ENCODE data around the gene CD4. TPM values are rescaled to one million over a fixed set of nuclear protein-coding genes. Genes with fewer than 3 reads are reported as not detected.
"Not testable (repeated sequence)": the region's sequence is repeated elsewhere in the genome, so short reads cannot be mapped to it uniquely, and the experiment has no call there.

Gene CD4
- total RNA-seq, 2 experiments from 2014 or later = not detected

DNA sequence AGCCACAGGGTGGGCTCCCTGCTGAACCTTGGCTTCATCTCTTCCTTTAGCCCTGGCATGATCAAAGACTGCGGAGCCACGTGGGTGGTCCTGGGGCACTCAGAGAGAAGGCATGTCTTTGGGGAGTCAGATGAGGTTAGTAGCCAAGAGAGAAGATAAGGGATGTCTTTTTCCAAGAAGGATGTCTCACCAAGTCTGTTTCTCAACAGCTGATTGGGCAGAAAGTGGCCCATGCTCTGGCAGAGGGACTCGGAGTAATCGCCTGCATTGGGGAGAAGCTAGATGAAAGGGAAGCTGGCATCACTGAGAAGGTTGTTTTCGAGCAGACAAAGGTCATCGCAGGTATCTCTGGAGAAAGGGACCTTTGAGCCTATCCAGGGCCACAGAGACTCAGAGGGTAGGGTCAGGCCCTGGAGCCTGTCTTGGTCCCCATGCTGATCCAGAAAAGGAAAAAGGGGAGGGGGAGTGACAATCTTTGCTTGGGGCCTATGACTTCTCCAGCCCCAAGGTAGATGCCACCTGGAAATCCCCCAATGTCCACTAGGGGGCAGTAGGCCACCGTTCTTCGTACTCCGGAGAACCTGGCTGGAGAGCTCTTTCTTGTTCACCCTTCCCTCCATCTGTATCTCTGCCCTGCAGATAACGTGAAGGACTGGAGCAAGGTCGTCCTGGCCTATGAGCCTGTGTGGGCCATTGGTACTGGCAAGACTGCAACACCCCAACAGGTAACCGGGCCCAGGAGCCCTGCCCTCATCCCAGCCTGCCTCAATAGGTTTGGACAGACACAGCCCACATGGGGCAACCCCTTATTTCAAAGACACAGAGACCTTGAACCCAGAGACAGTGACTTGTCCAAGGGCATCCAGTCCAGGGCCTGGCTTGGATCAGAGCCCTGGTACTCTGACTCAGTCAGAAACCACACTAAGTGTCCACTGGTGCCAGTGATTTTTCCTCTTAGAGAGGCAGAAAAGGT lies 80.0 kb downstream of the CD4 start:
- peaks cover 53% of the 10 kb centered on the region for H3K4me1 ChIP-seq (ENCODE audit: insufficient read depth, low read length, poor library complexity, severe bottlenecking)

GRCh38 chr12:6870304-6870703 lies 81.0 kb downstream of the CD4 start:
- H2AFZ ChIP-seq (ENCODE audit: low read length); H3K9me3 ChIP-seq (ENCODE audit: low read length); DNase-seq (ENCODE audit: low spot score); H3K4me3 ChIP-seq (ENCODE audit: low read depth, low read length, poor library complexity, severe bottlenecking); H3K9me2 ChIP-seq (ENCODE audit: insufficient read depth, low read length); CTCF ChIA-PET (ENCODE audit: unreplicated experiment): not testable (repeated sequence)
- Histone ChIP-seq H3K4me1 (ENCODE audit: insufficient read depth, low read length, poor library complexity, severe bottlenecking) (peaks cover 59% of the 10 kb centered on the region), H3K4me2 (ENCODE audit: low read length) (peak overlapping the region; percentile 100; the same call in 1 of the 2 replicates), H3K79me2 (ENCODE audit: insufficient read depth, low read depth, low read length) (peaks cover 22% of the 10 kb centered on the region; the same call in 1 of the 2 replicates), H3K27ac (ENCODE audit: low read depth, low read length, poor library complexity, severe bottlenecking) (peak overlapping the region; percentile 60), H4K20me1 (ENCODE audit: insufficient read depth, low read length) (0 out of 2 replicates have a peak, but pooled peaks cover 10% of the 10 kb centered on the region), H3K36me3 (ENCODE audit: insufficient read depth, low read length) (peaks cover 54% of the 10 kb centered on the region)
- intact Hi-C loops (cut with micrococcal nuclease; ENCODE audit: unreplicated experiment) = loop anchor here (5.0 kb wide), 3 partner anchors 92 to 322 kb away; partner anchors contain the start of gene C1RL
- POLR2A ChIA-PET = interaction anchor here (0.6 to 2.0 kb wide), 3 partner anchors 12 to 209 kb away, joined by 3 to 7 read pairs (median 4); no protein-coding TSS in a partner anchor
- BruUV-seq (replicated peaks) = TSS peak; percentile 89

More for the DNA sequence above, 80.0 kb downstream of the CD4 start:
- Histone ChIP-seq H3K9me3 (ENCODE audit: low read length) (no peaks in the 10 kb centered on the region), H3K4me3 (ENCODE audit: low read depth, low read length, poor library complexity, severe bottlenecking) (peak overlapping the region; percentile 93), H3K4me2 (ENCODE audit: low read length) (peak overlapping the region; percentile 100), H4K20me1 (ENCODE audit: insufficient read depth, low read length) (0 out of 2 replicates have a peak, but pooled peaks cover 10% of the 10 kb centered on the region), H2AFZ (ENCODE audit: low read length) (no peak overlapping the region), H3K36me3 (ENCODE audit: insufficient read depth, low read length) (peaks cover 62% of the 10 kb centered on the region), H3K79me2 (ENCODE audit: insufficient read depth, low read depth, low read length) (peaks cover 18% of the 10 kb centered on the region; the same call in 1 of the 2 replicates), H3K9me2 (ENCODE audit: insufficient read depth, low read length) (no peaks in the 10 kb centered on the region), H3K27ac (ENCODE audit: low read depth, low read length, poor library complexity, severe bottlenecking) (peak overlapping the region; percentile 66)
- intact Hi-C loops (cut with micrococcal nuclease; ENCODE audit: unreplicated experiment) = loop anchor here (2.0 to 5.0 kb wide), 5 partner anchors 55 to 323 kb away; partner anchors contain the start of genes C1R and C1RL
- BruUV-seq (replicated peaks) = no TSS peak
- DNase-seq (ENCODE audit: low spot score) = peak; percentile 85
- TF ChIP-seq CTCF (conservative IDR thresholded peaks at IDR 0.05; ENCODE audit: low read length) (peak; percentile 87), EZH2phosphoT487 (IDR thresholded peaks at IDR 0.05; ENCODE audit: borderline replicate concordance, low read depth, low read length) (no peak)
- POLR2A ChIA-PET = interaction anchor here (0.6 to 6.0 kb wide), 8 partner anchors 13 to 99 kb away, joined by 3 to 60 read pairs (median 5); partner anchors contain the start of genes C12orf57, CDCA3, GNB3 and RNU7-1
- CTCF ChIA-PET (ENCODE audit: unreplicated experiment) = interaction anchor here (0.5 to 1.3 kb wide), 7 partner anchors 15 to 328 kb away, joined by 3 to 7 read pairs (median 4); partner anchors contain the start of genes CDCA3 and PTPN6

Other genes starting within 250 kb of the CD4 start
- gene IFFO1, start 233.5 kb upstream of the CD4 start, total RNA-seq (2014; rRNA removed; shearing (Covaris generic)) = 16.9 and 25.4 TPM in 2 replicates
- 30.5 and 32.3 TPM in 2 replicates for gene IFFO1, start 233.5 kb upstream of the CD4 start, total RNA-seq (2022)
- gene NOP2, start 221.2 kb upstream of the CD4 start, total RNA-seq (2014; rRNA removed; shearing (Covaris generic)) = 87.9 and 116 TPM in 2 replicates
- gene NOP2, start 221.2 kb upstream of the CD4 start, total RNA-seq (2022) = 86.5 and 100 TPM in 2 replicates
- gene CHD4, start 182.1 kb upstream of the CD4 start, total RNA-seq (2014; rRNA removed; shearing (Covaris generic)) = 287 and 319 TPM in 2 replicates
- 247 and 267 TPM in 2 replicates for gene CHD4, start 182.1 kb upstream of the CD4 start, total RNA-seq (2022)
- 7.7 and 14.4 TPM in 2 replicates for gene LPAR5, start 153.6 kb upstream of the CD4 start, total RNA-seq (2014; rRNA removed; shearing (Covaris generic))
- gene LPAR5, start 153.6 kb upstream of the CD4 start, total RNA-seq (2022) = 25.3 and 25.6 TPM in 2 replicates
- 3.6 and 4.4 TPM in 2 replicates for gene ACRBP, start 142.1 kb upstream of the CD4 start, total RNA-seq (2014; rRNA removed; shearing (Covaris generic))
- gene ACRBP, start 142.1 kb upstream of the CD4 start, total RNA-seq (2022) = 9.3 and 9.4 TPM in 2 replicates
- gene ING4, start 126.4 kb upstream of the CD4 start, total RNA-seq (2014; rRNA removed; shearing (Covaris generic)) = 27.1 and 38.1 TPM in 2 replicates
- gene ING4, start 126.4 kb upstream of the CD4 start, total RNA-seq (2022) = 30.8 and 37.0 TPM in 2 replicates
- 48.2 and 48.6 TPM in 2 replicates for gene ZNF384, start 100.2 kb upstream of the CD4 start, total RNA-seq (2014; rRNA removed; shearing (Covaris generic))
- gene ZNF384, start 100.2 kb upstream of the CD4 start, total RNA-seq (2022) = 95.5 and 109 TPM in 2 replicates
- 0.98 and 1.2 TPM in 2 replicates for gene PIANP, start 88.7 kb upstream of the CD4 start, total RNA-seq (2014; rRNA removed; shearing (Covaris generic))
- gene PIANP, start 88.7 kb upstream of the CD4 start, total RNA-seq (2022) = 15.2 and 15.4 TPM in 2 replicates
- 64.8 and 71.2 TPM in 2 replicates for gene COPS7A, start 65.5 kb upstream of the CD4 start, total RNA-seq (2014; rRNA removed; shearing (Covaris generic))
- 51.1 and 53.8 TPM in 2 replicates for gene COPS7A, start 65.5 kb upstream of the CD4 start, total RNA-seq (2022)
- 87.3 and 96.2 TPM in 2 replicates for gene MLF2, start 36.4 kb upstream of the CD4 start, total RNA-seq (2014; rRNA removed; shearing (Covaris generic))
- gene MLF2, start 36.4 kb upstream of the CD4 start, total RNA-seq (2022) = 79.7 and 81.3 TPM in 2 replicates
- 6.3 and 7.8 TPM in 2 replicates for gene PTMS, start 23.2 kb upstream of the CD4 start, total RNA-seq (2014; rRNA removed; shearing (Covaris generic))
- gene PTMS, start 23.2 kb upstream of the CD4 start, total RNA-seq (2022) = 9.8 and 11.8 TPM in 2 replicates
- gene LAG3, start 17.0 kb upstream of the CD4 start, total RNA-seq (2014; rRNA removed; shearing (Covaris generic)) = 0.19 and 0.62 TPM in 2 replicates
- 0.26 TPM in 1 of 2 replicates, not detected in the other for gene LAG3, start 17.0 kb upstream of the CD4 start, total RNA-seq (2022)
- gene GPR162, start 32.3 kb downstream of the CD4 start, total RNA-seq (2014; rRNA removed; shearing (Covaris generic)) = not detected in 2 replicates
- gene GPR162, start 32.3 kb downstream of the CD4 start, total RNA-seq (2022) = not detected in 2 replicates
- gene P3H3, start 38.9 kb downstream of the CD4 start, total RNA-seq (2014; rRNA removed; shearing (Covaris generic)) = 0.54 and 1.0 TPM in 2 replicates
- 0.50 and 0.93 TPM in 2 replicates for gene P3H3, start 38.9 kb downstream of the CD4 start, total RNA-seq (2022)
- 3.6 and 5.0 TPM in 2 replicates for gene GNB3, start 51.4 kb downstream of the CD4 start, total RNA-seq (2014; rRNA removed; shearing (Covaris generic))
- gene GNB3, start 51.4 kb downstream of the CD4 start, total RNA-seq (2022) = 20.4 and 23.7 TPM in 2 replicates
- 160 and 222 TPM in 2 replicates for gene CDCA3, start 61.8 kb downstream of the CD4 start, total RNA-seq (2014; rRNA removed; shearing (Covaris generic))
- 151 and 161 TPM in 2 replicates for gene CDCA3, start 61.8 kb downstream of the CD4 start, total RNA-seq (2022)
- 65.9 and 70.4 TPM in 2 replicates for gene USP5, start 62.6 kb downstream of the CD4 start, total RNA-seq (2014; rRNA removed; shearing (Covaris generic))
- gene USP5, start 62.6 kb downstream of the CD4 start, total RNA-seq (2022) = 112 and 129 TPM in 2 replicates
- 596 and 608 TPM in 2 replicates for gene TPI1, start 78.0 kb downstream of the CD4 start, total RNA-seq (2014; rRNA removed; shearing (Covaris generic))
- 519 and 801 TPM in 2 replicates for gene TPI1, start 78.0 kb downstream of the CD4 start, total RNA-seq (2022)
- gene SPSB2, start 83.8 kb downstream of the CD4 start, total RNA-seq (2014; rRNA removed; shearing (Covaris generic)) = 7.8 and 8.3 TPM in 2 replicates
- 8.5 and 10.8 TPM in 2 replicates for gene SPSB2, start 83.8 kb downstream of the CD4 start, total RNA-seq (2022)
- 15.7 and 17.7 TPM in 2 replicates for gene LRRC23, start 115.3 kb downstream of the CD4 start, total RNA-seq (2014; rRNA removed; shearing (Covaris generic))
- gene LRRC23, start 115.3 kb downstream of the CD4 start, total RNA-seq (2022) = 19.8 and 20.2 TPM in 2 replicates
- 24.9 and 29.3 TPM in 2 replicates for gene ENO2, start 125.1 kb downstream of the CD4 start, total RNA-seq (2014; rRNA removed; shearing (Covaris generic))
- gene ENO2, start 125.1 kb downstream of the CD4 start, total RNA-seq (2022) = 79.6 and 89.5 TPM in 2 replicates
- 0.98 and 3.1 TPM in 2 replicates for gene ATN1, start 138.4 kb downstream of the CD4 start, total RNA-seq (2014; rRNA removed; shearing (Covaris generic))
- 4.9 and 6.7 TPM in 2 replicates for gene ATN1, start 138.4 kb downstream of the CD4 start, total RNA-seq (2022)
- gene RNU7-1, start 154.3 kb downstream of the CD4 start, total RNA-seq (2014; rRNA removed; shearing (Covaris generic)) = not detected in 2 replicates
- not detected in 2 replicates for gene RNU7-1, start 154.3 kb downstream of the CD4 start, total RNA-seq (2022)
- 315 and 319 TPM in 2 replicates for gene C12orf57, start 154.5 kb downstream of the CD4 start, total RNA-seq (2014; rRNA removed; shearing (Covaris generic))
- gene C12orf57, start 154.5 kb downstream of the CD4 start, total RNA-seq (2022) = 126 and 130 TPM in 2 replicates
- gene PTPN6, start 161.8 kb downstream of the CD4 start, total RNA-seq (2014; rRNA removed; shearing (Covaris generic)) = 37.1 and 42.9 TPM in 2 replicates
- 110 and 116 TPM in 2 replicates for gene PTPN6, start 161.8 kb downstream of the CD4 start, total RNA-seq (2022)
- 330 and 358 TPM in 2 replicates for gene PHB2, start 181.1 kb downstream of the CD4 start, total RNA-seq (2014; rRNA removed; shearing (Covaris generic))
- 379 and 412 TPM in 2 replicates for gene PHB2, start 181.1 kb downstream of the CD4 start, total RNA-seq (2022)
- gene EMG1, start 181.4 kb downstream of the CD4 start, total RNA-seq (2014; rRNA removed; shearing (Covaris generic)) = 60.4 and 61.7 TPM in 2 replicates
- gene EMG1, start 181.4 kb downstream of the CD4 start, total RNA-seq (2022) = 82.7 and 99.0 TPM in 2 replicates
- gene LPCAT3, start 228.9 kb downstream of the CD4 start, total RNA-seq (2014; rRNA removed; shearing (Covaris generic)) = 11.6 and 17.4 TPM in 2 replicates
- 29.7 TPM in 2 replicates for gene LPCAT3, start 228.9 kb downstream of the CD4 start, total RNA-seq (2022)

Measured in OCI-LY7 (cell line).